Stomach (tissue), 4 donors: ENCODE results near the gene MAP3K14.

ENCODE experiments used
- EP300 ChIP-seq: sonication (generic); formaldehyde crosslinking; IDR thresholded peaks from one replicate; pipeline ENCODE4 v1.6.1; 2017; ENCODE audit warnings: antibody characterized with exemption
- POLR2A ChIP-seq, 4 donors: fragments of 450-650 bp; IDR thresholded peaks; one replicate each; pipeline ENCODE4 v1.6.1; 2016; ENCODE audit warnings: antibody characterized with exemption in 4 of 4, control low read depth in 2 of 4, mild to moderate bottlenecking in 1 of 4, moderate library complexity in 1 of 4
- POLR2AphosphoS5 ChIP-seq, 3 donors: sonication (generic); formaldehyde crosslinking; IDR thresholded peaks; one replicate each; pipeline ENCODE4 v1.6.1; 2016; ENCODE audit warnings: antibody characterized with exemption in 3 of 3
- TF ChIP-seq, protein P1 (sequence below), 7 experiments: fragments of 450-650 bp in 4 of 7; fragments of 200-600 bp in 3 of 7; sonication (generic) in 3 of 7; IDR thresholded peaks; one replicate each; pipeline ENCODE4 v1.5.1; 2016 to 2019; ENCODE audit warnings: antibody characterized with exemption in 7 of 7, control low read depth in 2 of 7, mild to moderate bottlenecking in 1 of 7

DNA sequence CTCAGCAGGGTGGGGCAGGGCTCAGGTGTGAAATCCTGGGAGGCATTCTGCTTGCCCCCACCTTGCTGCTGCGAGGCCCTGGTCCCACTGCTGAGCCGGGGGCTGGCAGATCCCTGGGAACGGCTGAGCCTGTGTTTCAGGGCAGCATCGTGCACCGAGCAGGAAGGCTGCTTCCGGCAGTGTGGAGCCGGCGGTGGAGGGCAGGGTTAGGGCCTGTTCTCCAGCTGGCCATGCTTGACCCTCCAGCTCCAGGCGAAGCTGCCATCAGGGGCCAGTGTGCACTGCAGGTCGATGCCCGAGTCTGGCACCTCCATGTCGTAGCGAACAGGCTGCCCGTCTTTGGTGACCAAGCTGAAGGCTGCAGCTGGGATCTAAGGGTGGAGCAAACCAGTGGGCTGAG is 52.4 kb downstream of the MAP3K14 start:
- TF ChIP-seq POLR2A (IDR thresholded peaks at IDR 0.05) (no peak), POLR2AphosphoS5 (IDR thresholded peaks at IDR 0.05) (no peak), EP300 (no peak)
- TF ChIP-seq, protein P1, sequence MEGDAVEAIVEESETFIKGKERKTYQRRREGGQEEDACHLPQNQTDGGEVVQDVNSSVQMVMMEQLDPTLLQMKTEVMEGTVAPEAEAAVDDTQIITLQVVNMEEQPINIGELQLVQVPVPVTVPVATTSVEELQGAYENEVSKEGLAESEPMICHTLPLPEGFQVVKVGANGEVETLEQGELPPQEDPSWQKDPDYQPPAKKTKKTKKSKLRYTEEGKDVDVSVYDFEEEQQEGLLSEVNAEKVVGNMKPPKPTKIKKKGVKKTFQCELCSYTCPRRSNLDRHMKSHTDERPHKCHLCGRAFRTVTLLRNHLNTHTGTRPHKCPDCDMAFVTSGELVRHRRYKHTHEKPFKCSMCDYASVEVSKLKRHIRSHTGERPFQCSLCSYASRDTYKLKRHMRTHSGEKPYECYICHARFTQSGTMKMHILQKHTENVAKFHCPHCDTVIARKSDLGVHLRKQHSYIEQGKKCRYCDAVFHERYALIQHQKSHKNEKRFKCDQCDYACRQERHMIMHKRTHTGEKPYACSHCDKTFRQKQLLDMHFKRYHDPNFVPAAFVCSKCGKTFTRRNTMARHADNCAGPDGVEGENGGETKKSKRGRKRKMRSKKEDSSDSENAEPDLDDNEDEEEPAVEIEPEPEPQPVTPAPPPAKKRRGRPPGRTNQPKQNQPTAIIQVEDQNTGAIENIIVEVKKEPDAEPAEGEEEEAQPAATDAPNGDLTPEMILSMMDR (IDR thresholded peaks at IDR 0.05) = no peak
